CD4-positive, alpha-beta T cell (primary cell): ENCODE results near the gene PARD3B. TPM values are rescaled to one million over a fixed set of nuclear protein-coding genes. Genes with fewer than 3 reads are reported as not detected.

Experiments used
- ATAC-seq: fragments of 200-7000 bp; cut with Tn5 transposase; one replicate; pipeline ENCODE4 v1.10.0; 2022; ENCODE audit warnings: mild to moderate bottlenecking; ENCODE audit not compliant: poor library complexity
- CTCF ChIA-PET: fragments of 350-600 bp; sonication (Branson Sonifier 250); formaldehyde crosslinking; loops from one replicate; lab custom pipeline; 2021; ENCODE audit warnings: antibody characterized with exemption, inconsistent platforms; lab: Charles Lee
- POLR2A ChIA-PET: fragments of 350-600 bp; sonication (Branson Sonifier 250); formaldehyde crosslinking; loops from one replicate; lab custom pipeline; 2021; ENCODE audit warnings: antibody characterized with exemption, inconsistent platforms; lab: Charles Lee
- DNase-seq, 14 experiments: peaks; one replicate each; pipeline ENCODE4 v3.0.0-alpha.2; 2013 to 2020; ENCODE audit warnings: mixed read lengths in 2 of 14
- H3K27ac ChIP-seq, 2 donors: one replicate each; pipeline versions ENCODE4 v1.5.1 to v1.7.0; 2013; ENCODE audit warnings: low read length in 2 of 2, low read depth in 1 of 2, mild to moderate bottlenecking in 1 of 2
- H3K27me3 ChIP-seq, 2 experiments: 1 replicate in 1 of 2; 2 replicates in 1 of 2; pipeline versions ENCODE4 v1.6.1 to v1.7.0; 2013; ENCODE audit warnings: low read length in 2 of 2, control low read depth in 1 of 2, mild to moderate bottlenecking in 1 of 2, moderate library complexity in 1 of 2; ENCODE audit not compliant: insufficient read depth in 2 of 2, control insufficient read depth in 1 of 2
- H3K36me3 ChIP-seq: one replicate; pipeline ENCODE4 v1.6.1; 2013; ENCODE audit warnings: low read length, control low read depth; ENCODE audit not compliant: insufficient read depth
- H3K4me1 ChIP-seq: one replicate; pipeline ENCODE4 v1.6.1; 2013; ENCODE audit warnings: low read length, control low read depth; ENCODE audit not compliant: insufficient read depth
- H3K4me3 ChIP-seq: one replicate; pipeline ENCODE4 v1.5.1; 2013; ENCODE audit warnings: mild to moderate bottlenecking, low read length, moderate library complexity
- H3K9me3 ChIP-seq, 2 experiments: 1 replicate in 1 of 2; 2 replicates in 1 of 2; pipeline versions ENCODE4 v1.6.1 to v1.7.0; 2013; ENCODE audit warnings: low read length in 2 of 2, mild to moderate bottlenecking in 2 of 2, control low read depth in 1 of 2, moderate library complexity in 1 of 2; ENCODE audit not compliant: control insufficient read depth in 1 of 2, insufficient read depth in 1 of 2
- H3K27ac Mint-ChIP-seq: one replicate; pipeline ENCODE4 v1.8.0; 2020; ENCODE audit warnings: mixed read lengths
- H3K27me3 Mint-ChIP-seq: one replicate; pipeline ENCODE4 v1.8.0; 2021; ENCODE audit warnings: mixed read lengths
- H3K36me3 Mint-ChIP-seq: one replicate; pipeline ENCODE4 v1.8.0; 2021; ENCODE audit warnings: low read depth, mixed read lengths
- H3K4me1 Mint-ChIP-seq: one replicate; pipeline ENCODE4 v1.8.0; 2021; ENCODE audit warnings: low read depth, mixed read lengths
- H3K4me3 Mint-ChIP-seq: one replicate; pipeline ENCODE4 v1.8.0; 2020; ENCODE audit warnings: mild to moderate bottlenecking, mixed read lengths
- H3K9me3 Mint-ChIP-seq: one replicate; pipeline ENCODE4 v1.8.0; 2020; ENCODE audit warnings: mixed read lengths
- intact Hi-C, 2 experiments: fragments of 100-400 bp; cut with DNase I in 1 of 2; cut with micrococcal nuclease in 1 of 2; formaldehyde crosslinking; loops; one replicate each; pipeline versions ENCODE4 v1.15.1 to v1.9.0; 2023 to 2025; cut with DNase I, micrococcal nuclease
- total RNA-seq, 174 experiments: library from RNA in 2 of 174; stranded (reverse) in 2 of 174; gene quantifications; one replicate each; pipeline ENCODE4 v1.2.3 and lab custom pipeline; 2021 to 2026
- TF ChIP-seq, protein P1 (sequence below): fragments of 200-600 bp; IDR thresholded peaks from one replicate; pipeline ENCODE4 v1.8.0; 2022; ENCODE audit warnings: antibody characterized with exemption, mild to moderate bottlenecking

The PARD3B gene
- total RNA-seq, 2 experiments from 2014 or later = 0.87 to 1.9 TPM

DNA sequence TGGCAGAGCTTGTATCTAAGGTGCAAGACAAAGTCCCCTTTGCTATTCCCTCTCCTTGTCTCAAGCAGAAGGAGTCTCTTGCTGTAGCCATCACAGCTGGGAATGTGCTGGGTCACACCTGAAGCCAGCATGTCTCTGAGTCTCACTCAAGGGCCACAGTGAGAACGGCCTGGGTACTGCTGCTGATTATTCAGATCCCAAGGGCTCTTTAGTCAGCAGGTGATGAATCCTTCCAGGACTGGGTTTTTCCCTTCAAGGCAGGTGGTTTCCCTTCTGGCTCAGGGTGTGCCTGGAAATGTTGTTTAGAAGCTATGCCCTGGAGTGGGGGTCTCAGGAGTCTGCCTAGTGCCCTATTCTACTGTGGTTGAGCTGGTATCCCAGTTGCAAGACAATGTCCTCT, 356.3 kb downstream of the PARD3B start:
- TF ChIP-seq, protein P1, sequence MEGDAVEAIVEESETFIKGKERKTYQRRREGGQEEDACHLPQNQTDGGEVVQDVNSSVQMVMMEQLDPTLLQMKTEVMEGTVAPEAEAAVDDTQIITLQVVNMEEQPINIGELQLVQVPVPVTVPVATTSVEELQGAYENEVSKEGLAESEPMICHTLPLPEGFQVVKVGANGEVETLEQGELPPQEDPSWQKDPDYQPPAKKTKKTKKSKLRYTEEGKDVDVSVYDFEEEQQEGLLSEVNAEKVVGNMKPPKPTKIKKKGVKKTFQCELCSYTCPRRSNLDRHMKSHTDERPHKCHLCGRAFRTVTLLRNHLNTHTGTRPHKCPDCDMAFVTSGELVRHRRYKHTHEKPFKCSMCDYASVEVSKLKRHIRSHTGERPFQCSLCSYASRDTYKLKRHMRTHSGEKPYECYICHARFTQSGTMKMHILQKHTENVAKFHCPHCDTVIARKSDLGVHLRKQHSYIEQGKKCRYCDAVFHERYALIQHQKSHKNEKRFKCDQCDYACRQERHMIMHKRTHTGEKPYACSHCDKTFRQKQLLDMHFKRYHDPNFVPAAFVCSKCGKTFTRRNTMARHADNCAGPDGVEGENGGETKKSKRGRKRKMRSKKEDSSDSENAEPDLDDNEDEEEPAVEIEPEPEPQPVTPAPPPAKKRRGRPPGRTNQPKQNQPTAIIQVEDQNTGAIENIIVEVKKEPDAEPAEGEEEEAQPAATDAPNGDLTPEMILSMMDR = no peak
- Mint-ChIP-seq H3K27ac (no peak overlapping the region), H3K4me1 (peaks cover 17% of the 10 kb centered on the region), H3K4me3 (no peak overlapping the region), H3K9me3 (peaks cover 10% of the 10 kb centered on the region), H3K27me3 (no peaks in the 10 kb centered on the region), H3K36me3 (peaks cover 11% of the 10 kb centered on the region)
- Histone ChIP-seq H3K27me3 (no peaks in the 10 kb centered on the region), H3K36me3 (no peaks in the 10 kb centered on the region), H3K27ac (no peak overlapping the region), H3K4me1 (no peaks in the 10 kb centered on the region), H3K9me3 (peaks cover 0 to 12% of the 10 kb centered on the region in 2 experiments), H3K4me3 (no peak overlapping the region)
- ATAC-seq = no peak
- CTCF ChIA-PET = interaction anchor here (0.6 kb wide), 1 partner anchor 11 kb away, joined by 3 read pairs; no protein-coding TSS in a partner anchor
- intact Hi-C loops = no loop called here
- POLR2A ChIA-PET = interaction anchor here (0.6 kb wide), 1 partner anchor 108 kb away, joined by 3 read pairs; no protein-coding TSS in a partner anchor
- no peak for DNase-seq

DNA sequence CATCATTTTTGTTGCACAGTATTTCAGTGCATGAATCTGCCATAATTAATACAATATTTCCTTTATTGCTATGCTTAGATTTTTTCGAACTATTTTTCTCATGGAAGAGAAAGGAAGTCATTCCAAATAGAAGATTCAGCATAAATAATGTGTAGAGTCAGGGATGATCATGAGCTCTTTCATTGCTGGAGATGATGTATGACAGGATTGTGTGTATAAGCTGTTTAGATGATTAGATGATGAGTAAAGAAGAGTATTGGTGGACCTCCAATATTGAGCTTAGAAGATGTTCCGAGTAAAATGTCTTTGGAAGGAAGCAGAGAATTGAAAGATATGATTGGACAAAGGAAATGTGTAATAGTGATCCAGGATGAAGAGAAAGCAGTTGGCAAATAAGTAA, 364.5 kb downstream of the PARD3B start:
- ChIA-PET POLR2A (interaction anchor here (0.6 to 1.0 kb wide), 2 partner anchors 11 to 26 kb away, joined by 3 to 4 read pairs; no protein-coding TSS in a partner anchor), CTCF (no interaction called here)
- Mint-ChIP-seq H3K4me1 (peaks cover 11% of the 10 kb centered on the region), H3K4me3 (no peak overlapping the region), H3K27ac (no peak overlapping the region), H3K27me3 (no peaks in the 10 kb centered on the region), H3K36me3 (no peaks in the 10 kb centered on the region), H3K9me3 (peaks cover 4% of the 10 kb centered on the region)
- TF ChIP-seq, protein P1 = no peak
- no peaks in the 10 kb centered on the region for H3K27me3 ChIP-seq
- no peak overlapping the region for H3K4me3 ChIP-seq
- DNase-seq (no peak), ATAC-seq (no peak)
- H3K36me3 ChIP-seq = no peaks in the 10 kb centered on the region
- H3K9me3 ChIP-seq = no peaks in the 10 kb centered on the region
- no peaks in the 10 kb centered on the region for H3K4me1 ChIP-seq
- no peak overlapping the region for H3K27ac ChIP-seq
- intact Hi-C loops = no loop called here

DNA sequence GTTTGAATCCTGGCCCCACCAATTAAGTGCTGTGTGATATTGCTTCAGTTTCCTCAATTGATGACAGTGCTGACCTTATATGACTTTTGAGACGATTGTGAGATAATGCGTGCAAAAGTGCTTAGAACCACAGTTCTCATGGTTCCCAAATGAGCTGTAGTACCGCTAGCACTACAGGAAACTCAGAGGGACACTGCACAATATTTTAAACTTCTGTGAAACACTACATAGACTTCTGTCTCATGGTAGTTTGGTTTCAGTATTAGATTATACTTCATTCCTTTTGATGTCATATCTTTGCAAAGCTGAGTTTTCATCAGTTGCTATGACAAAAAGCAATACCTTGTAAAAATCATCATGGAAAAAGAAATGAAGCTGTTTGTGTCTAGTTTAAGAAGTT, 368.0 kb downstream of the PARD3B start:
- intact Hi-C loops = no loop called here
- Histone ChIP-seq H3K27ac (no peak overlapping the region), H3K36me3 (no peaks in the 10 kb centered on the region), H3K4me3 (no peak overlapping the region), H3K4me1 (no peaks in the 10 kb centered on the region), H3K27me3 (no peaks in the 10 kb centered on the region), H3K9me3 (peaks cover 0 to 2% of the 10 kb centered on the region in 2 experiments)
- H3K9me3 Mint-ChIP-seq = peaks cover 2% of the 10 kb centered on the region
- POLR2A ChIA-PET = interaction anchor here (0.7 to 0.8 kb wide), 2 partner anchors 54 to 162 kb away, joined by 4 to 5 read pairs; no protein-coding TSS in a partner anchor
- H3K4me1 Mint-ChIP-seq = peaks cover 5% of the 10 kb centered on the region
- no peaks in the 10 kb centered on the region for H3K27me3 Mint-ChIP-seq
- ATAC-seq (no peak), DNase-seq (no peak)
- H3K4me3 Mint-ChIP-seq = no peak overlapping the region
- no peaks in the 10 kb centered on the region for H3K36me3 Mint-ChIP-seq
- CTCF ChIA-PET = no interaction called here
- H3K27ac Mint-ChIP-seq = no peak overlapping the region
- TF ChIP-seq, protein P1 = no peak
